DND-41 (cell line): ENCODE results near the gene PHF3.

Source experiments
- ATAC-seq: fragments of 200-7000 bp; cut with Tn5 transposase; 3 replicates; pipeline ENCODE4 v1.9.1; 2021; ENCODE audit warnings: low read depth; ENCODE audit not compliant: insufficient read depth
- DNase-seq: peaks from one replicate; pipeline ENCODE4 v3.0.0-alpha.2; 2020
- H2AFZ ChIP-seq: 2 replicates; pipeline ENCODE4 v1.6.0; 2012; ENCODE audit warnings: low read depth, low read length
- H3K27ac ChIP-seq: 2 replicates; pipeline ENCODE4 v1.5.1; 2012; ENCODE audit warnings: low read length, inconsistent platforms
- H3K27me3 ChIP-seq: fragments of 200-600 bp; sonication (generic); 2 replicates; pipeline ENCODE4 v1.6.0; 2012; ENCODE audit warnings: low read length, mild to moderate bottlenecking, inconsistent platforms; ENCODE audit not compliant: insufficient read depth, poor library complexity
- H3K36me3 ChIP-seq: 2 replicates; pipeline ENCODE4 v1.5.1; 2012; ENCODE audit warnings: low read length, inconsistent platforms; ENCODE audit not compliant: insufficient read depth
- H3K4me1 ChIP-seq: 2 replicates; pipeline ENCODE4 v1.5.1; 2012; ENCODE audit warnings: mild to moderate bottlenecking, low read length; ENCODE audit not compliant: insufficient read depth
- H3K4me2 ChIP-seq: 2 replicates; pipeline ENCODE4 v1.6.0; 2012; ENCODE audit warnings: mild to moderate bottlenecking, moderate library complexity, low read length, inconsistent platforms; ENCODE audit not compliant: insufficient read depth
- H3K4me3 ChIP-seq, 2 experiments: fragments of 200-600 bp in 1 of 2; shearing (Covaris generic) in 1 of 2; 2 replicates each; pipeline ENCODE4 v1.5.1; 2012 to 2016; ENCODE audit warnings: inconsistent platforms in 2 of 2, low read length in 2 of 2, mild to moderate bottlenecking in 2 of 2, low read depth in 1 of 2, moderate library complexity in 1 of 2
- H3K79me2 ChIP-seq: 2 replicates; pipeline ENCODE4 v1.6.0; 2012; ENCODE audit warnings: low read length, inconsistent platforms; ENCODE audit not compliant: insufficient read depth
- H3K9ac ChIP-seq: 2 replicates; pipeline ENCODE4 v1.6.0; 2012; ENCODE audit warnings: low read depth, mild to moderate bottlenecking, inconsistent platforms, low read length, moderate library complexity
- H3K9me3 ChIP-seq: 2 replicates; pipeline ENCODE4 v1.5.1; 2012; ENCODE audit warnings: low read length, moderate library complexity, mild to moderate bottlenecking, inconsistent platforms; ENCODE audit not compliant: insufficient read depth, severe bottlenecking
- H4K20me1 ChIP-seq: 2 replicates; pipeline ENCODE4 v1.6.0; 2012; ENCODE audit warnings: low read length; ENCODE audit not compliant: insufficient read depth
- EZH2 ChIP-seq: IDR thresholded peaks from 3 replicates; pipeline ENCODE4 v1.6.1; 2012; ENCODE audit warnings: borderline replicate concordance, low read depth, mild to moderate bottlenecking, moderate library complexity, low read length, inconsistent platforms; ENCODE audit not compliant: severe bottlenecking
- TF ChIP-seq, protein P1 (sequence below): IDR thresholded peaks from 2 replicates; pipeline ENCODE4 v1.5.1; 2012; ENCODE audit warnings: borderline replicate concordance, low read length, moderate library complexity, mild to moderate bottlenecking; ENCODE audit not compliant: poor library complexity, severe bottlenecking; ENCODE audit errors: extremely low read depth

Gene PHF3

DNA sequence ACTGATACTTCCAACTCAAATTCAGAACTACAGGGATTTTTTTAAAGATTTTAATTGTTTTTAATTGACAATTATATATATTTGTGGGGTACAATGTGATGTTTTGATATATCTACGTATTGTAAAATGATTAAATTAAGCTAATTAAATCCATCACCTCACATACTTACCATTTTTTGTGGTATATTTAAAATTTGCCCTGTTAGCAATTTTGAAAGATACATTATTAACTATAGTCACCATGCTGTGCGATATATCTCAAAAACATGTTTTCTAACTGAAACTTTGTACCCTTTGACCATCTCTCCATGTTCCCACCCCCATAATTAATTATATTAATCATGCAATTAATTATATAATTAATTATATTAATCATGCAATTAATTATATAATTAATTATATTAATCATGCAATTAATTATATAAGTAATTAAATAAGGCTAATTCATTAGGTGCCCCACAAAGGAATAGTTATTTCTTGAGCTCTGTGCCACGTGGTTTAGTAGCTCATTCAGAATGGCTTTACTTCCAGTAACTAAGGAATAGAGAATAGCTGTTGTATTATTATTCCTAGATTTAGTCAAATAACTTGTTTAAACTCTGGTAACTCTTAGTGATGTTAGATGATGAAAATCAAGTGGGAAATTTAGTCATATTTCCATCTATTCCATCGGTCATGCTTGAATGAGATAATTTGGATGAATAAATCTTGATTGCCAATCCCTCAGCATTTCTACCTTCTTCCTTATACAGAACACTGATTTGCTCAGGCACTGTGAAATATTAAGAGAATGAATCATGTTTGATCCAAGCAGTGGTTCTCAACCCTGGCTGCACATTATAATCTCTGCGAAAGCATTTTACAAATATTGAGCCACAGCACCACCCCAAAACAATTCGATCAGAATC, 38.2 kb upstream of the PHF3 start:
- H2AFZ ChIP-seq = peak overlapping the region; percentile 59; the same call in 1 of the 2 replicates
- no peak overlapping the region for H3K4me3 ChIP-seq
- no peaks in the 10 kb centered on the region for H3K36me3 ChIP-seq
- H3K4me1 ChIP-seq = peaks cover 11% of the 10 kb centered on the region
- DNase-seq (no peak), ATAC-seq (no peak)
- H3K9ac ChIP-seq = no peak overlapping the region
- H4K20me1 ChIP-seq = no peaks in the 10 kb centered on the region
- no peak overlapping the region for H3K27ac ChIP-seq
- H3K27me3 ChIP-seq = no peaks in the 10 kb centered on the region
- no peak overlapping the region for H3K4me2 ChIP-seq
- H3K9me3 ChIP-seq = no peaks in the 10 kb centered on the region
- TF ChIP-seq, protein P1, sequence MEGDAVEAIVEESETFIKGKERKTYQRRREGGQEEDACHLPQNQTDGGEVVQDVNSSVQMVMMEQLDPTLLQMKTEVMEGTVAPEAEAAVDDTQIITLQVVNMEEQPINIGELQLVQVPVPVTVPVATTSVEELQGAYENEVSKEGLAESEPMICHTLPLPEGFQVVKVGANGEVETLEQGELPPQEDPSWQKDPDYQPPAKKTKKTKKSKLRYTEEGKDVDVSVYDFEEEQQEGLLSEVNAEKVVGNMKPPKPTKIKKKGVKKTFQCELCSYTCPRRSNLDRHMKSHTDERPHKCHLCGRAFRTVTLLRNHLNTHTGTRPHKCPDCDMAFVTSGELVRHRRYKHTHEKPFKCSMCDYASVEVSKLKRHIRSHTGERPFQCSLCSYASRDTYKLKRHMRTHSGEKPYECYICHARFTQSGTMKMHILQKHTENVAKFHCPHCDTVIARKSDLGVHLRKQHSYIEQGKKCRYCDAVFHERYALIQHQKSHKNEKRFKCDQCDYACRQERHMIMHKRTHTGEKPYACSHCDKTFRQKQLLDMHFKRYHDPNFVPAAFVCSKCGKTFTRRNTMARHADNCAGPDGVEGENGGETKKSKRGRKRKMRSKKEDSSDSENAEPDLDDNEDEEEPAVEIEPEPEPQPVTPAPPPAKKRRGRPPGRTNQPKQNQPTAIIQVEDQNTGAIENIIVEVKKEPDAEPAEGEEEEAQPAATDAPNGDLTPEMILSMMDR = no peak
- no peak for TF ChIP-seq EZH2
- no peaks in the 10 kb centered on the region for H3K79me2 ChIP-seq

- Histone ChIP-seq H3K4me3 (peak overlapping the region in 1 of 2 experiments; percentile 47; a peak in 2 of 4 replicates), H3K27ac (no peak overlapping the region), H3K9me3 (no peaks in the 10 kb centered on the region), H3K36me3 (no peaks in the 10 kb centered on the region), H2AFZ (peak overlapping the region; percentile 59), H3K4me2 (peak overlapping the region; percentile 60), H4K20me1 (no peaks in the 10 kb centered on the region), H3K9ac (no peak overlapping the region), H3K27me3 (no peaks in the 10 kb centered on the region), H3K79me2 (no peaks in the 10 kb centered on the region), H3K4me1 (peaks cover 11% of the 10 kb centered on the region)
- peak; percentile 72 for DNase-seq
- ATAC-seq = peak; percentile 99
- TF ChIP-seq, protein P1 = peak; percentile 89
- TF ChIP-seq EZH2 = no peak
Measured at GRCh38 chr6:63598049-63599036, 37.3 kb upstream of the PHF3 start.

DNA sequence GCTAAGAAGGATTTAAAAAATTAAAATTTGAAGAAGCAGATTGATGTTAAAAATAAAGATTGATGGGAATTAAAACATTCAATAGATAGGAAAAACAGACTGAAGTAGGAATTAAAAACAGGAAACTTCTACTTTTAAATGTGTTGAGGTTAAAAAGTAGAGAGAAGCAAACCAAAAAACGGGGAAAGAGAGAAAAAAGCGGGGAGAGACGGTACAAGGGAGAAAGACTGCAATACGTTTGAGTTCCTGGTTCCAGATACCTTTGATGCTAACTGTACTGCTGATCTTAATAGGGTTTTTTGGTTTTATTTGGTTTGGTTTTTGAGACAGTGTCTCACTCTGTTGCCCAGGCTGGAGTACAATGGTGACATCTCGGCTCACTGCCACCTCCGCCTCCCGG, 36.4 kb upstream of the PHF3 start:
- Histone ChIP-seq H3K4me1 (peaks cover 11% of the 10 kb centered on the region), H3K9me3 (no peaks in the 10 kb centered on the region), H3K36me3 (no peaks in the 10 kb centered on the region), H3K79me2 (no peaks in the 10 kb centered on the region), H3K9ac (no peak overlapping the region), H3K27ac (no peak overlapping the region), H2AFZ (peak overlapping the region; percentile 59), H3K4me2 (no peak overlapping the region), H3K27me3 (no peaks in the 10 kb centered on the region), H3K4me3 (no peak overlapping the region), H4K20me1 (no peaks in the 10 kb centered on the region)
- ATAC-seq = no peak
- DNase-seq = no peak
- TF ChIP-seq, protein P1 = no peak
- no peak for TF ChIP-seq EZH2
